ENCODE measurements around the gene NAALADL2.
"Not testable (repeated sequence)": the region's sequence is repeated elsewhere in the genome, so short reads cannot be mapped to it uniquely, and the experiment has no call there.

The NAALADL2 gene

DNA sequence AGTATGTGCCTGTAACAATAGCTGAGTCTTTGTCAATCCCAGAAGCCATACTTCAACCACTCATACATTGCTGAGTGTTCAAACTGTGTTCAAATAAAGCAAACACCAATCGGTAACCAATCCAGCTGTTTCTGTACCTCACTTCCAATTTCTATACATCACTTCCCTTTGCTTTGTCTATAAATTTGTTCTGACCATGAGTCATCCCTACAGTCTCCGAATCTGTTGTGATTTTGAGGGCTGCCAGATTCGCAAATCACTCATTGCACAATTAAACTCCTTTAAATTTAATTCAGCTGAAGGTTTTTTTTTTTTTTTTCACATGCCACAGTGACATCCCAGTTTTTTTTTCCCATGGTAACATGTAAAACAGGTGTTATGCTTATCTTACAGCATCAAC is 870.3 kb downstream of the NAALADL2 start:
- DNase-seq: no peak

DNA sequence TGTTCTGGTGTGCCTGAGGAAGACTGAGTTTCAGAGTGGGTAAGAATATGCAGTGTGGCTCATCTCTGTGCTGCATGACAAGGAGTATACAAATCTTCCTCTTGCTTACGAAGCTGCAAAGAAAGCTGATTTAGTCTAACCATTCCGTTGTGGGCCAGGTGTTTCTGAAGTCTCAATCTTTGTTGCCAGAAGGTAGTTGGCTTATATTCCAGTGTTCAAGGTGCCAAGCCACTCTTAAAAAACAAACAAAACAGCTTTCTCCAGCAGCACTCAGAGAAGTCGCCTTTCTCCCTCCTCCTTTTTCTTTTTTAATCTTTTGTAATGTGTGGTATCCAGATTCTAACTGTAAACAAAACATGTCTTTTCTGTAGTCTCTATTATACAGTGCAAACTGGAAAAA is 872.4 kb downstream of the NAALADL2 start:
- no peak for DNase-seq

DNA sequence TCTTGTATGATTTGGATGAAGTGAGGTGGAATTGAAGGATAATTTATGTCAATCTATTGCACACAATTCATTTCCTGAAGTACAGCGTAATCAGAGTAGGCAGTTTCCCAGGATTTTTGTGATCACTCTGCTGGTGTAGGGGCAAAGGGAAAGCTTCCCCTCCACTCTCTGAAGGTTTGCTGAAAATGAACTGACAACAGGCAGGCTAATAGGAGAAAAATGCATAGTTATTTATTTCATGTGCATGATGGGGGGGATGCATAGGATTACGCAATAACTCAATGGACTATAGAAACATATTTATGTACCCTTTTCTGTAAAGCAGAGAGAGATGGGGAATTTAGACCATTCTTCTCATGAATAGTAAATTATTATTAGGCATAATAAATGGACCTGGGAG is 872.9 kb downstream of the NAALADL2 start:
- DNase-seq: no peak

DNA sequence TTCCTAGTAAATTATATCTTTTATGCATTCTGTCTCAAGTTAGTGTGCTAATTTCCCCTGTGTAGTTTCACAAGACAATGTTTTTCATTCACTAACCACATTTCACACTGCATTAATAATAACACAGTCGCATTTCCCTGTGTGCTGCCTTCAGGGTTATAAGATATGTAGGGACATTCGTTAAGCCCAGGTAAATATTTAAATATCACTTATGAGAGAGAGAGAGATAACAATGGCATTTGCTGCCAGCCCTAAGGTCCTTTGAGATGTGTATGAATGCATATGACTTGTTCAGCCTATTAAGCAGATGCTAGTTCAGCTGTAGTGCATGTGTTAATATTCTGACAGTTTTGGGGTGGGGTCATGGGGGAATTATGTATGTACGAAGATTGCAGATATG is 876.7 kb downstream of the NAALADL2 start:
- DNase-seq: no peak

DNA sequence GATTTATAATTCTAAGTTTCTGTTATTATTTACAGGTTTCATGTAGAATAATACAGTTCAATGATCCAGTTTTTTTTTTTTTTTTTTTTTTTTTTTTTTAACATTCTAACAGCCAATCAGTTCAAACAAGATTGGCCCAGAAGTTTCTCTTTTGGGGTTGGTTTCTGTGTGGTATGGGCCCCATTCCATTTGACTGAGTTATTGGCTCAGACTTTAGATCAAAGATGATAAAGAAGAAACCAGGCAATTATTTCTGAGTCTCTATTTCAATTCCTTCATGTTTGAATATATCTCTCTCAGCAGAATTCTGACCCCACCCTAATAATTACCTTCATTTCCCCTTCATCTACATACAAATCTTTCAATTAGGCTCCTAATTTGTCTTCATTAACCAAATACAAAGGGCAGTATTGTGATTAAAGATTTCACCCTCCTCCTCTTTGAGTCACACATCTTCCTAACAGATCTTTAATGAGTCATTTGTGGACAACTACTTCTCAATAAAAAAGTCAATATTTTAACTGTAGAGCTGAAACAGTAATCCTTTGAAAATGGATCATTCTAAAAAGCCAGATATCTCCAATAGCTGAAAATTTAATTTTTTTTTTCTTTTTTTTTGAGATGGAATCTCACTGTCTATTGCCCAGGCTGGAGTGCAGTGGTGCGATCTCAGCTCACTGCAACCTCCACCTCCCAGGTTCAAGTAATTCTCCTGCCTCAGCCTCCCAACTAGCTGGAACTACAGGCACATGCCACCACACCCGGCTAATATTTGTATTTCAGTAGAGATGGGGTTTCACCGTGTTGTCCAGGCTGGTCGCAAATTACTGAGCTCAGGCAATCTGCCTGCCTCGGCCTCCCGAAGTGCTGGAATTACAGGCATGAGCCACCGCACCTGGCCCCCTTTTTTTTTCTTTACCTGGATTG is 878.8 kb downstream of the NAALADL2 start:
- no peak for DNase-seq

DNA sequence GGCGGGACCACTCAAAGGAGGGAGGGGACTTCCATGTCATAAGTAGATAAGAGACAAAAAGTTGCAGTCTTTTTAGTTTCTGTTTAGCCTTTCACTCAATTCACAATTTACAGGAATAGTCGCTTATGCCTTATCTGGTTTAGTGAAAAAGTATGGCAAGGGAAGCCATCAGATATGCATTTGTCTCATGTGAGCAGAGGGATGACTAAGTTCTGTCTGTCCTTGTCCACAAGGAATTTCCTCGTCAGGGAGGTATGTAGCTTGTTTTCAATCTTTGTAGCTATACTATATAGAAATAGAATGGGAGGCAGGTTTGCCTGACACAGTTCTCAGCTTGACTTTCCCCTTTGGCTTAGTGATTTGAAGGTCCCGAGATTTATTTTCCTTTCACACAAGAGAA is 882.8 kb downstream of the NAALADL2 start:
- DNase-seq: no peak

DNA sequence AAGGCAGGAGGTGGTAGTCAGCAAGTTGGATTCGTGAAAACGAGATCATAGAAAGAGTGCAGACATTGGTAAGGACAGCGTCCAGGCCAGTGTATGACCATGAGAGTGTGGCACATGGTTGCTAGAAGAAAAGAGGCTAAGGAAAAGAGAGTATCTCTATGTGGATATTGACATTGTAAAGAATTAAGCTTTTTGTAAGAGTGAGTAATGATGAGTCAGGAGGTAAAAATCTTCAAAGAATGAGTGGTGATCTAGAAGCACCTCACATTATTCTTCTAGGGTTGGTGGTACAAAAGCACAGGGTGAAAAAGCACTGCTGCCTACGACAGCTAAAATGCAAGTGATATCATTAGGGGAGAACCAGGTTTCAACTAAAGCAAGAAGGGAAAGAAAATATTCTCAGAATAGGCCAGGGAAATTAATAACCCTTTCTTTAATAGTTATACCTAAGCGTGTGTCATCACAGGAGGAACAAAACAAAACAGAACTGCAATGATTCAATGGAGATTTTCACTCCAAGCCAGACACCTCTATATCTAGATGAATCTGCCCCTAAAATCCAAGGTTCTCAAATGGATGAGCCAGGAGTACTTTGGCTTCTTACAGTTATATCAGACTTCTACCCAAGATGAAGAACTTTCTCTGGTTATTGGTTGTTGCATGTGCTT is 884.7 kb downstream of the NAALADL2 start:
- no peak for DNase-seq

DNA sequence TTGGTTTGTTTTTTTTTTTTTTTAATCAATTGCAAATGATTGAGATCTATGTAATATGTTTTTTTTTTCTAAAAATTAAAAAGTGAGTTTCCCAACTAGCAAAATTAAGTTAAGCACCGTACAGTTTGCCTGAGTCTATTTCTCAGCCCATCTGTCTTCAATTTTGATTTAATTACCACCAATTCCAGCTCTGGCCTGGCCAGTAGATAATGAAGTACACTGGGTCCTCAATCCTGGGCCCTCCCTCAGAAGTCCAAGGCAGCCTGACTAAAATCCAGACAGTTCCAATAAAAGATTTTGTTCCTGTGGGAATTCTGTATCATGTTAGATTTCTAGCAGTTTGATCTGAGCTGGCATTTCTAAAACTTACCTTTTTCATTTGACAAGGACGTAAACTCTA is 887.2 kb downstream of the NAALADL2 start:
- DNase-seq: no peak

DNA sequence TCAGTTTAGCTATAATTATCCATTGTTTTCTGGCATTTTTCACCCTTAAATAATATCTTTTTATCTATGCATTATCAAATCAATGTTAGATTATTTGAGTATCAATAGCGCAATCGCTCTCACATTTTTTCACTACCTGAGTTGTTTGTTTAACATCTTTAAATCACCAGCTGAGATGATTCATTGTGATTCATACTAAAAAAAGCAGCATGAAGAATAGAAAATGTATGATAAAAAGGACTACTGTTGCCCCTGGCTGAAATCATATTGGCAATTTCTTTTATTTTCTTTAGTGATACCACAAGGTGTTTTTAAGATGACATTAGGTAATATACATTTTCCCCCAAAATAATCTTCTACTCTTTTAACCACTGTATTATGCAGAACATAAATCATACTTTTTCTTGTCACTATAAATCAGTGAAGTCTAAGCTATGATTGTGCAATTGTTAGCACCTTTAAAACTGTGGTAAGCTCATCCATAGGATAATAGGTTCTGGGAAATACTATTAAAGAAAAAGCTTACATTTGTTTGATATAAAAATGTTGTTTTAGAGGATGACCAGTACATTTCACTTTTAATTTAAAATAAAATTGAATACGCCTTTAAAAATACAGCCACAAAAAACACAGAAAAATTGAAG is 889.1 kb downstream of the NAALADL2 start:
- DNase-seq: no peak

DNA sequence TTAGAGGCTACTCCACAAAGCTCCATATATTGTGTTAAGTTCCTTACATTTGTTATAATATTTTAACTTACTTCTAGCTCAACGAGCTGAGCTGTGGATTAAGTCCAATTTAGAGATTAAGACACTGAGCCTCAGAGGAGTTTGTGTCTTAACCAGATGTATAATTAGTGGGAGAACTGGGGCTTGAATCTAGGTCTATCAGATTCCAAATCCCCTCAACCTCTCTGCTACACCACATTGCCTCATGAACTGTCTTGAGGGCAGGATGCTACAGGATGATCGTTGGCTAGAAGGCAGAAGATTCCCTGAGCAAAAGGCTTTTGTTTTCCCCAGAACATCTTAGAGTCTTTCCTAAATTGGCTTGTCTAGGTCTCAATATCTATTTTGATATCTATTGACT is 890.8 kb downstream of the NAALADL2 start:
- DNase-seq: no peak

DNA sequence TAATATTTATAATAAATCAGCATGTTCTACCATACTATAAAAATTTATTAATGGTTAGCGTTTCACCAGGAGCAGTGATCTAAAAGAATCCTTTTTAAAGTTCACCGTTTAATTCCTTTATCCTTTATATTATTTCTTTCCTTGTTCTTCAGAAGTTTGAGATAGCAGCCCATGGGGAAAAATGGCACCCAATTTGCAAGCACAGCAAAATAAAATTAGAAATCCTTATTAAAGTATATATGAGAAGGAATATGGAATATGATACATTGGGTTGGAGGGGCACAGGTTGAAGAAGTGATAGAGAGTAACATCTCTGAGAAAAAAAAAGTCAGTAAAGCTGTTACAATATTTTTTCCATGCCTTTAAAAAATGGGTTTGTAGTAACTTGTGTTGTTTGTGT is 892.0 kb downstream of the NAALADL2 start:
- DNase-seq: no peak

DNA sequence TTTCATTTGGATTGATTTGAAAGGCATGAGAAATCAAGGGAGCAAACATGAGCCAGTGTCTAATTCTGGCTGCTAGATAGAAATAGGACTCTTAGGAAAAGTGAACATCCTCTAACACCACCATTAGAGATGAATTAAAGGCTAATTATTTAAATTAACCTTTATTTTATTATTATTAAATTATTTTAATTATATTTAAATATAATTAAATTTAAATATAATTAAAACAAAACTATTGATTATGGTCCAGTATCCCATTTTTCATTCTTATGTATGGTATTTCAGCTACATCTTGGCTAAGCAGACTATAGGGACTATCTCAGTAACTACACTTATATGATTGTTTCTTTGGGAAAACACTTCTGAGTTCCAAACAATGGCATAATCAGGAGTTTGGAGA is 904.8 kb downstream of the NAALADL2 start:
- no peak for DNase-seq

DNA sequence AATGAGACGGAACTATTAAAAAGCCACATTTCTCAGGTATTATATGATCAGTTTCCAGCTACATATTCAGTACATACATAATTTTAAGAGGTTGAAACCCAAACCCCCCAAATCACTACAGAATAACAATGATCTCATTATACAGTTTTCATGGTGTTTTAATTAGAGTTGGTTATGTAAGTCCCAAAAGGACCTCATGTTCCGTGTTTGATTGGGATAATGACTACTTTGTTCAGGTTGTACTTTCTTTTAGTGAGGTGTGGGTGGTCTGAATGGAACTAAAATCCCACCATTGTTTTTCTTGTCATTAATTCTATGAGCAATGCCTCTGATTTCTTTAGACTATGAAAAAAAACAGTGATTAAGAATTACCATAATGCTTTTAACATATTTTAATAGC is 905.6 kb downstream of the NAALADL2 start:
- no peak for DNase-seq

DNA sequence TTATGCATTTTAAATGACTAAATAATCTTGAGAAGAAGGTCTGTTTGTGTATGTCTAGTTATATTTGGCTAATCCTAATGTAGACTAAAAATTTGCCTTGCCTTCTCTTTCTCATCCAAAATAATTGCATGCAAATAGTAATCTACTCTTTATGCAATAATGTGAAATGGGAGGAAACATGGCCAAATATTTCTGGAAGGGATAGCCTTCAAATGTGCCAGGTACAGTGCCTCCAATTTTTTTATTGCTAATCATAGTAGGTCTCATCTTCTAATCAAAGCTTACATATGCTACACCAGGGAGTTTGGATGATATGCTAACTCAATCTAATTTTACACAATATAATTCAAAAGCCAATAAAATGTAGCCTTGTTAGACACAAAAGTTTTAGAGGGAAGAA is 911.3 kb downstream of the NAALADL2 start:
- DNase-seq: no peak

DNA sequence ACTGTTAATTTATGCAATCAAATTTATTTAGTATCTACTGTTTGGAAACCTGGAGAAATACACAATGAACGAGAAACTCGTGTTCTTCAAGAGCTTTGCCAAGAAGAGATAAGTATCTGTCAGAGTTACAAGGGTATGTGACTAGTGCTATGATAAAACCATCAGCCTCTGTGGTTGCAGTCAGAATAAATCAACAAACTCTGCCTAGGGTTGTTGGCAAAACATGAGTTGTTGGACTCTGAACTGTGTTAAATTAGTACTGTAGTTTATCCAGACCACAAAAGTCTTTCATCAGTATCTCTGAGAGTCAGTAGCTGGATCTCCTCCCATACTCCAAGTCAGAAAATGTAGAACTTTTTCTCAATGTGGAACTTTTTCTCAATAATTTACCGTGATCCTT is 918.4 kb downstream of the NAALADL2 start:
- DNase-seq: no peak

DNA sequence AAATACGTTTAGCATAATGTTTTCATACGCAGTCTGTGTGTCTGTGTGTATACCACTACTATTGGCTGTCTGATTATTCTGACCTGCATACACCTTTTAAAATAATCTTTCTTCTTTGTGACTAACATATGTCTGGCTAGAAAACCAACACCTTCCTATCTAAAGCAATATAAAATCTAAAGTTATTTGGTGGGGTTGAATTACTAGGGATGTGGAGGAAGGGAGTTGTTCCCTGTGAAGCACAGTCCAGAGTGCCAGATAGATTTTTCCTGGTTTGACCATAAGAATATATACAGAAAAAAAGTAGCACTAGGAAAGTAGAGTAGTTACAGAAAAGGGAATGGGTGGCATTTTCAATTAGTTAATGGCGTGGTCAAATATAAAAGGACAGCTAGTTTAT is 918.8 kb downstream of the NAALADL2 start:
- DNase-seq: no peak

DNA sequence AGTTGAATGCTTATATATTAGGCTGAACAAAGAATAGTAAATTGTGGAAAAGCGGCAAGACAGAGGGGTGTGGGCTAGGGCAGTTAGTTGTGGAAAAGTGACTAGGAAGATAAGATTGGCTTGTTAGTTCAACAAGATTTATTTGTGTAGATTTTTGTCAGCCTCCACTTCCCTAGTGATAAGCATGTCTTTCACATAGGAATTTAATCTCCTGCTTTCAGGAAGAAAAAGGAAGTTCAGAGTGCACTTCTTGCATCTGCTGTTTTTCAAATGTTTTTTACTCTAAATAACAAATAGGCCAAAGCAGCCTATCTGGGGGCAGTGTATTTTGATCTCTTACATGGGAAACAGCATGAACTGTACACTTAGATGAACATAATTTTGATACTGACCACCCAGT is 919.9 kb downstream of the NAALADL2 start:
- DNase-seq: no peak

DNA sequence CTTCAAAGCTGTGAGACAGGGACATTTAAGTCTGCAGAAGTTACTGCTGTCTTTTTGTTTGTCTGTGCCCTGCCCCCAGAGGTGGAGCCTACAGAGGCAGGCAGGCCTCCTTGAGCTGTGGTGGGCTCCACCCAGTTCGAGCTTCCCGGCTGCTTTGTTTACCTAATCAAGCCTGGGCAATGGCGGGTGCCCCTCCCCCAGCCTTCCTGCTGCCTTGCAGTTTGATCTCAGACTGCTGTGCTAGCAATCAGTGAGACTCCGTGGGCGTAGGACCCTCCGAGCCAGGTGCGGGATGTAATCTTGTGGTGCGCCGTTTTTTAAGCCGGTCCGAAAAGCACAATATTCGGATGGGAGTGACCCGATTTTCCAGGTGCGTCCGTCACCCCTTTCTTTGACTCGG is 928.0 kb downstream of the NAALADL2 start:
- DNase-seq: not testable (repeated sequence)

DNA sequence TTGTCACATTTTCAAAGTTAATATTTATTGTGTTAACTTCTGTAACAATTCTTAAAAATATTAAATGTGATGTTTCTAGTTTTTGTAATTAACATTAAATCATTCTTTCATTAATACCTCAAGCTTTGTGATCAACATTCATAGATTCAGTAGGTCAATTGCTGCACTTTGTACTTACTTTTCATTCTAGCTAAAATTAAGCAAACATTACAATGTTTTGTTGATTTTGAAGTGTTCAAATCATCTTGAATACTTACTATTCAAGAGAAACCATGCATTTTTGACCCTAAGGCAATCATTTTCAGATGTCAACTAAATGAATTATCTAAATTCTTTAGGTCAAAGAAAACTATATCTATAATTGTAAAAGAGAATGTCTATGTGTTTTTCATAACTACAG is 933.1 kb downstream of the NAALADL2 start:
- DNase-seq: no peak

DNA sequence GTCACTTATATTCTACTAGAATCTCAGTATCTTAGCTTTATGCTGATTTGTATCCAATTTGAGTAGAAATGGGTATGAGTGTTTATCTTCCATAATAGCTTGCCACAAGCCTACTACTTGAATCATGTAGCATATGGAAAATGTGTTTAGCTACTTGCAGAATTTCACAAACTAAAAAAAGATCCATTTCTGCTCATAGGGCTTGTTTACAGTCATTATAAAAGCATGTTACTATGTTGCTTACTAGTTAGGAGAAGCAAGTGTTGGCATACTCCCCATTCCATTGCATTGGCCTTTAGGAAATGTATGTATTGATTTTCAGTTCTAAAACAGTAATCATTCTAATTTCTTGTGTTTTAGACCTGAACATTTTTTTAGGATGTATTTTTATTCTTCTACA is 939.2 kb downstream of the NAALADL2 start:
- DNase-seq: no peak

DNA sequence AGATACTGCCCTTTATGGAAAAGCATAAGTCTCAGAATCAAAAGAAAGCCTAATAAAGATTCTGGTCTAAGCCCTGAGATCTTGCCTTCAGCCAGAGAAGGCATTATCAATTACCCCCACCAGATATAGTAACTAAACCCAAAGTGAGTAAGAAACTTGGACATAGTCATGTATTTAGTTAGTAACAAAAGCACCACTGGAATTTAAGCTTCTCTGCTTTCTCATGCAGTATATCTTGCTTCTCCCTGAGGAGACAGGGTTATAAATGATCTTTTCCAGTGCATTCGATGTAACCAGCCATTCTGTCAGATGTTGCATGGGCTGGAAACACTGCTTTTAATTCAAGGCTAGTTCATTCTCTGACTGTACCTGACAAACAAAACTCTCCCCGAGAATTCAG is 946.7 kb downstream of the NAALADL2 start:
- no peak for DNase-seq

DNA sequence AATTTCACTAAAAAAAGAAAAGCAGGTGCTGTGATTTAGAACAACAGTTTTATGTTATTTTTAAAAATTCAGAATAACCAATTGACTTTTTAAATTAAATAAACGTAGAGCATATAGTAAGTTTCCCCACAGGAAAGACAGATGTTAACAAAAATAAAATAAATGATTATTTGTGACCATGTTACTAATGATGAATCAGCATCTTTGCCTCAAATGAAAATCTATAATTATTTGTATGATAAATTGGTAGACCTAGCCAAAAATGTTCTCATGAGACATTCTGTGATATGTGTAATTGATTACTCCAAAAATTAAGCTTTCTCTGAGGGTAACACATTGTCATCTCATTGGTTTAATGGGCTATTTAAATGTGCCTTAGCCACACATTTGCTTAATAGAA is 948.0 kb downstream of the NAALADL2 start:
- no peak for DNase-seq

DNA sequence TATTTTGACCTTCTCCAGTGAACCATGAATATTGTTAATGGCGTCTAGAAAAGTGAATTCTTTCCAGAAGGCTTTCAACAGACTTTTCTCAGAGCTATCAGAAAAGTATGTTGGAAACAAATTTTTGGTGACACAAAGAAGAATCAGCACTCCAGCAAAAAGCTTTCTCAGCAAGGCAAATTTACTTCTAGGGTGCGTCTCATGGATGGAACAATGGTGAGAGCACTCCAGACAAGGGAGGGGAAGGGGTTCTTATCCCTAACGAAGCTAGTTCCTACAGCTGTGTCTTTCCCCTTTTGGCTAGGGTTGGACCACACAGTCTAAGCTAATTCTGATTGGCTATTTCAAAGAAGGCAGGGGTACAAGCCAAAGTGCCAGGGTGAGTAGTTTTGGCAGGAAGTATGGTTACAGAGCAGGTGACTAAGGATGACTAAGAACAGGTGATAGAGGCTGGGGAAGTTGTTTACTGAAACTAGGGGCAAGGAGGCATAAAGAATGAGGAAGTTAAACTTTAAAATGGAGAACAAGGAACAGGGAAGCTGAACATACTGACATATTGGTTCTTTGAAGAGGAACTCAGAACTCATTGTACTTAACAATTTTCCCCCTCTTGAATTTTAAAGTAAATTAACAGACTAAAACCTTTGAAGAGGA is 959.8 kb downstream of the NAALADL2 start:
- no peak for DNase-seq

Measured in activated CD4-positive, CD25-positive, alpha-beta regulatory T cell (primary cell).